DOHH2 (cell line): Measurements from ENCODE around the gene PCBP3.

Experiments used
- EZH2phosphoT487 ChIP-seq: fragments of 200-600 bp; sonication (generic); IDR thresholded peaks from 2 replicates; pipeline ENCODE4 v1.6.1; 2017; ENCODE audit warnings: borderline replicate concordance, mild to moderate bottlenecking, antibody characterized with exemption, low read length, moderate library complexity, mixed read lengths
- TF ChIP-seq, protein P1 (sequence below): fragments of 200-600 bp; sonication (generic); IDR thresholded peaks from one replicate; pipeline ENCODE4 v1.5.1; 2014; ENCODE audit warnings: antibody characterized with exemption, mild to moderate bottlenecking, low read depth, low read length; ENCODE audit not compliant: poor library complexity, severe bottlenecking

DNA sequence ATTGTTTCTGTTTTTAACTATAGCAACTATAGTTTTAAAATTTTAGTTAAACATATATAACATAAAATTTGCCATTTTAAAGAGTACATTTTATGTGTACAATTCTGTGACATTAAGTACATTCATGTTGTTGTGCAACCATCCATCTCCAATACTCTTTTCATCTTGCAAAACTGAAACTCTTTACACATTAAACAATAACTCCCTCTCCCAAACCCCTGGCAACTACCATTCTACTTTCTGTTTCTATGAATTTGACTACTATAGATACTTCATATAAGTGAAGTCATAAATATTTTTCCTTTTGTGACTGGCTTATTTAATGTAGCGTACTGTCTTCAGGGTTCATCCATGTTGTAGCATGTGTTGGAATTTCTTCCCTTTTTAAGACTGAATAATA is 25.9 kb downstream of the PCBP3 start:
- TF ChIP-seq, protein P1, sequence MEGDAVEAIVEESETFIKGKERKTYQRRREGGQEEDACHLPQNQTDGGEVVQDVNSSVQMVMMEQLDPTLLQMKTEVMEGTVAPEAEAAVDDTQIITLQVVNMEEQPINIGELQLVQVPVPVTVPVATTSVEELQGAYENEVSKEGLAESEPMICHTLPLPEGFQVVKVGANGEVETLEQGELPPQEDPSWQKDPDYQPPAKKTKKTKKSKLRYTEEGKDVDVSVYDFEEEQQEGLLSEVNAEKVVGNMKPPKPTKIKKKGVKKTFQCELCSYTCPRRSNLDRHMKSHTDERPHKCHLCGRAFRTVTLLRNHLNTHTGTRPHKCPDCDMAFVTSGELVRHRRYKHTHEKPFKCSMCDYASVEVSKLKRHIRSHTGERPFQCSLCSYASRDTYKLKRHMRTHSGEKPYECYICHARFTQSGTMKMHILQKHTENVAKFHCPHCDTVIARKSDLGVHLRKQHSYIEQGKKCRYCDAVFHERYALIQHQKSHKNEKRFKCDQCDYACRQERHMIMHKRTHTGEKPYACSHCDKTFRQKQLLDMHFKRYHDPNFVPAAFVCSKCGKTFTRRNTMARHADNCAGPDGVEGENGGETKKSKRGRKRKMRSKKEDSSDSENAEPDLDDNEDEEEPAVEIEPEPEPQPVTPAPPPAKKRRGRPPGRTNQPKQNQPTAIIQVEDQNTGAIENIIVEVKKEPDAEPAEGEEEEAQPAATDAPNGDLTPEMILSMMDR: no peak
- no peak for TF ChIP-seq EZH2phosphoT487
